Left colon (tissue), 2 donors: ENCODE measurements around the gene POLA1. TPM values are rescaled to one million over a fixed set of nuclear protein-coding genes. Genes with fewer than 3 reads are reported as not detected.

ENCODE experiments used
- ATAC-seq: fragments of 200-7000 bp; cut with Tn5 transposase; one replicate; pipeline ENCODE4 v1.9.1; 2020; ENCODE audit warnings: mild to moderate bottlenecking, moderate library complexity
- DNase-seq, 2 donors: peaks; one replicate each; pipeline ENCODE4 v3.0.0-alpha.2; 2020
- intact Hi-C, 2 donors: fragments of 100-400 bp; cut with DNase I in 1 of 2; cut with micrococcal nuclease in 1 of 2; formaldehyde crosslinking; loops; one replicate each; pipeline versions ENCODE4 v1.11.2 to v1.14.0; 2022; cut with DNase I, micrococcal nuclease
- total RNA-seq, 2 donors: library from RNA; stranded (reverse); fragmentation: NEBNext Ultra II Directional; extraction: Animal tissue kit (Norgen Biotek cat#: 25700); gene quantifications; one replicate each; pipeline ENCODE4 v1.2.1, GENCODE V29; 2021
- donor health status: DM: no; HTN: no; CAD: no.
- donor health status: DM: yes; HTN: yes; CAD: no.

Gene POLA1
- total RNA-seq, 2 donors from 2014 or later: 6.4 to 7.9 TPM

- ATAC-seq (no peak), DNase-seq (no peak)
- intact Hi-C loops: no loop called here
Measured at GRCh38 chrX:24684048-24684447, 9.7 kb upstream of the POLA1 start.

GRCh38 chrX:24692305-24692704, 1.4 kb upstream of the POLA1 start:
- DNase-seq: no peak
- no peak for ATAC-seq
- intact Hi-C loops: no loop called here

GRCh38 chrX:24694825-24695224, 1.1 kb downstream of the POLA1 start:
- intact Hi-C loops: no loop called here
- no peak for ATAC-seq
- DNase-seq: no peak

GRCh38 chrX:24696294-24696693, 2.6 kb downstream of the POLA1 start:
- DNase-seq: no peak
- ATAC-seq: no peak
- intact Hi-C loops: no loop called here

- intact Hi-C loops: no loop called here
- ATAC-seq (no peak), DNase-seq (no peak)
Measured at GRCh38 chrX:24702362-24703184, 8.9 kb downstream of the POLA1 start.

GRCh38 chrX:24703185-24703494, 9.4 kb downstream of the POLA1 start:
- ATAC-seq: no peak
- no peak for DNase-seq
- intact Hi-C loops: no loop called here

GRCh38 chrX:24718771-24719170, 25.1 kb downstream of the POLA1 start:
- no peak for ATAC-seq
- DNase-seq: no peak
- intact Hi-C loops: no loop called here

GRCh38 chrX:24720036-24720435, 26.3 kb downstream of the POLA1 start:
- DNase-seq: no peak
- no peak for ATAC-seq
- intact Hi-C loops: no loop called here

- DNase-seq (no peak), ATAC-seq (no peak)
- intact Hi-C loops: no loop called here
Measured at GRCh38 chrX:24728530-24728929, 34.8 kb downstream of the POLA1 start.

- ATAC-seq (no peak), DNase-seq (no peak)
- intact Hi-C loops: no loop called here
Measured at GRCh38 chrX:24732766-24733500, 39.2 kb downstream of the POLA1 start.

- ATAC-seq (no peak), DNase-seq (no peak)
- intact Hi-C loops: no loop called here
Measured at GRCh38 chrX:24741330-24741729, 47.6 kb downstream of the POLA1 start.

GRCh38 chrX:24748196-24748595, 54.5 kb downstream of the POLA1 start:
- ATAC-seq (no peak), DNase-seq (no peak)
- intact Hi-C loops: no loop called here

- intact Hi-C loops: loop anchor here in 1 of 2 donors (10.0 kb wide), 1 partner anchor 385 kb away; no protein-coding TSS in a partner anchor
- ATAC-seq (no peak), DNase-seq (no peak)
Measured at GRCh38 chrX:24759786-24760185, 66.1 kb downstream of the POLA1 start.

- DNase-seq (no peak), ATAC-seq (no peak)
- intact Hi-C loops: no loop called here
Measured at GRCh38 chrX:24760363-24761000, 66.8 kb downstream of the POLA1 start.

- intact Hi-C loops: no loop called here
- ATAC-seq (no peak), DNase-seq (no peak)
Measured at GRCh38 chrX:24761306-24761705, 67.6 kb downstream of the POLA1 start.

GRCh38 chrX:24763989-24764388, 70.3 kb downstream of the POLA1 start:
- DNase-seq: no peak
- no peak for ATAC-seq
- intact Hi-C loops: no loop called here

- intact Hi-C loops: no loop called here
- DNase-seq: no peak
- ATAC-seq: no peak
Measured at GRCh38 chrX:24767557-24767956, 73.8 kb downstream of the POLA1 start.

- intact Hi-C loops: no loop called here
- DNase-seq: no peak
- no peak for ATAC-seq
Measured at GRCh38 chrX:24768556-24768955, 74.8 kb downstream of the POLA1 start.

GRCh38 chrX:24774650-24775049, 80.9 kb downstream of the POLA1 start:
- no peak for ATAC-seq
- no peak for DNase-seq
- intact Hi-C loops: no loop called here

- intact Hi-C loops: no loop called here
- ATAC-seq: peak; percentile 33
- no peak for DNase-seq
Measured at GRCh38 chrX:24775891-24776290, 82.2 kb downstream of the POLA1 start.
